Neural progenitor cell (in vitro differentiated cells): ENCODE measurements around the gene FAM221B.

Experiments
- EZH2 ChIP-seq: fragments of 200-600 bp; sonication (generic); IDR thresholded peaks from 2 replicates; pipeline ENCODE4 v1.6.1; 2017; ENCODE audit warnings: antibody characterized with exemption, mild to moderate bottlenecking, moderate library complexity
- EZH2phosphoT487 ChIP-seq: fragments of 200-600 bp; sonication (generic); IDR thresholded peaks from 2 replicates; pipeline ENCODE4 v1.6.1; 2017; ENCODE audit warnings: antibody characterized with exemption
- TF ChIP-seq, protein P1 (sequence below): fragments of 200-600 bp; sonication (generic); IDR thresholded peaks from 2 replicates; pipeline ENCODE4 v1.5.1; 2017; ENCODE audit warnings: antibody characterized with exemption, mild to moderate bottlenecking

DNA sequence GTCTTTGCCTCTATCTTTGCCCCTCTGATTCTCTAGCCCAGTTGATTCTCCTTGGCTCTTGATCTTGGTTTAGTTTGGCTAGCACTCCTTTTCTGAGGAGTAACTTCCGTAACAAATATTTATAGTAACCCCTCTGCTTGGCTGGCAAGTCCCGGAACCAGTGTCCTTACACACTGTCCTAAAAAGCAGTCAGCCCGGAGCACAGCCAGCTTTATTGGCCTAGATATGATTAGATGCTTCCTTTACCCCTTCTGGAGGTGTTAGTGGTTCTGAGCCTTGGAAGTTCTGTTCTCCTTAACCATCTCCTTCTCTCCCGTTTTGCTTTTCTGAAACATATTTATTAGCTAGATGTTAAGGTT, 57.5 kb downstream of the FAM221B start:
- TF ChIP-seq, protein P1, sequence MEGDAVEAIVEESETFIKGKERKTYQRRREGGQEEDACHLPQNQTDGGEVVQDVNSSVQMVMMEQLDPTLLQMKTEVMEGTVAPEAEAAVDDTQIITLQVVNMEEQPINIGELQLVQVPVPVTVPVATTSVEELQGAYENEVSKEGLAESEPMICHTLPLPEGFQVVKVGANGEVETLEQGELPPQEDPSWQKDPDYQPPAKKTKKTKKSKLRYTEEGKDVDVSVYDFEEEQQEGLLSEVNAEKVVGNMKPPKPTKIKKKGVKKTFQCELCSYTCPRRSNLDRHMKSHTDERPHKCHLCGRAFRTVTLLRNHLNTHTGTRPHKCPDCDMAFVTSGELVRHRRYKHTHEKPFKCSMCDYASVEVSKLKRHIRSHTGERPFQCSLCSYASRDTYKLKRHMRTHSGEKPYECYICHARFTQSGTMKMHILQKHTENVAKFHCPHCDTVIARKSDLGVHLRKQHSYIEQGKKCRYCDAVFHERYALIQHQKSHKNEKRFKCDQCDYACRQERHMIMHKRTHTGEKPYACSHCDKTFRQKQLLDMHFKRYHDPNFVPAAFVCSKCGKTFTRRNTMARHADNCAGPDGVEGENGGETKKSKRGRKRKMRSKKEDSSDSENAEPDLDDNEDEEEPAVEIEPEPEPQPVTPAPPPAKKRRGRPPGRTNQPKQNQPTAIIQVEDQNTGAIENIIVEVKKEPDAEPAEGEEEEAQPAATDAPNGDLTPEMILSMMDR = no peak
- TF ChIP-seq EZH2 (no peak), EZH2phosphoT487 (no peak)
